Sigmoid colon (tissue), 4 donors: ENCODE results near the gene ZNF540.
"Not testable (repeated sequence)": the region's sequence is repeated elsewhere in the genome, so short reads cannot be mapped to it uniquely, and the experiment has no call there.

ENCODE experiments used
- EP300 ChIP-seq, 4 donors: sonication (generic); formaldehyde crosslinking; IDR thresholded peaks; one replicate each; pipeline ENCODE4 v1.6.1; 2017; ENCODE audit warnings: antibody characterized with exemption in 4 of 4
- POLR2AphosphoS5 ChIP-seq, 4 donors: sonication (generic); formaldehyde crosslinking; IDR thresholded peaks; one replicate each; pipeline ENCODE4 v1.6.1; 2017; ENCODE audit warnings: antibody characterized with exemption in 4 of 4

DNA sequence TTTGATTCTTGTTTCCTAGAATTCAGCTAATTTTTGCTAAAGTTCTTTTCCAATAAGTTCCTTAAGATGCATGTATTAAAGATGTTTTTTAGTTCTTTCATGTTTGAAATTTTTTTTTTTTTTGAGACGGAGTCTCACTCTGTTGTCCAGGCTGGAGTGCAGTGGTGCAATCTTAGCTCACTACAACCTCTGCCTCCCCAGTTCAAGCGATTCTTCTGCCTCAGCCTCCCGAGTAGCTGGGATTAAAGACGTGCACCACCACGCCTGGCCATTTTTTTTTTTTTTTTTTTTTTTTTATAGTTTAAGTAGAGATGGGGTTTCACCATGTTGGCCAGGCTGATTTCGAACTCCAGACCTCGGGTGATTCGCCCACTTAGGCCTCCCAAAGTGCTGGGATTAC is 62.5 kb downstream of the ZNF540 start:
- not testable (repeated sequence) for TF ChIP-seq EP300, POLR2AphosphoS5 (IDR thresholded peaks at IDR 0.05)
